ENCODE data around the gene PPP1R14D.

DNA sequence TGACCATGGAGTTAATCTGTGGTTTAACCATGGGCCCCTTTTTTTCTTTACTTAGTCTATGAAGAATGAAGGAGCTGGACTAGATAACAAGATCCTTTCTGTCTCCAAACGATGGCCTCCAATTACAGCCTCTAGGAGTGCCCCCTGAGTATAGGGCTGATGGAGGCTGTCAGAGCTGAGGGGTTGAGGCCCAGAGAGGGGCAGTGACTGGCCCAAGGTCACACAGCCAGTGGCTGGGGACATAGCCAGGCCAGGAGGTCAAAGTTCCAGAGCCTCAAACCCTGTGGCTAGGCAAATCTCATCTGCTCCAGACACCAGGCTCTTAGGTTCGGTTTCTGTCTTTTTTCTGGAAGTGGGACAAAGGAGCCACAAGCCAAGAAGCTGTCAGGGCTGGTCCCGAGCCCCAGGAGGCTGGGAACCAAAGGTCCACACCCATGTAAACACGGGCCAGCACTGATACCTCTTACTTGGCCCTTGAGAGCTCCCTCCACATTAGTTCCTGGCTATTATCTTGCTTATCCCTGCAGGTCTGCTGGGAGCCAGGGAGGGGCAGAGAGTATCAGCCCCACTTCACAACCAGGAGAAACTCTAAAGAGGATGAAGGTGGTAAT, 35.3 kb upstream of the PPP1R14D start:
- TF ChIP-seq, protein P1, sequence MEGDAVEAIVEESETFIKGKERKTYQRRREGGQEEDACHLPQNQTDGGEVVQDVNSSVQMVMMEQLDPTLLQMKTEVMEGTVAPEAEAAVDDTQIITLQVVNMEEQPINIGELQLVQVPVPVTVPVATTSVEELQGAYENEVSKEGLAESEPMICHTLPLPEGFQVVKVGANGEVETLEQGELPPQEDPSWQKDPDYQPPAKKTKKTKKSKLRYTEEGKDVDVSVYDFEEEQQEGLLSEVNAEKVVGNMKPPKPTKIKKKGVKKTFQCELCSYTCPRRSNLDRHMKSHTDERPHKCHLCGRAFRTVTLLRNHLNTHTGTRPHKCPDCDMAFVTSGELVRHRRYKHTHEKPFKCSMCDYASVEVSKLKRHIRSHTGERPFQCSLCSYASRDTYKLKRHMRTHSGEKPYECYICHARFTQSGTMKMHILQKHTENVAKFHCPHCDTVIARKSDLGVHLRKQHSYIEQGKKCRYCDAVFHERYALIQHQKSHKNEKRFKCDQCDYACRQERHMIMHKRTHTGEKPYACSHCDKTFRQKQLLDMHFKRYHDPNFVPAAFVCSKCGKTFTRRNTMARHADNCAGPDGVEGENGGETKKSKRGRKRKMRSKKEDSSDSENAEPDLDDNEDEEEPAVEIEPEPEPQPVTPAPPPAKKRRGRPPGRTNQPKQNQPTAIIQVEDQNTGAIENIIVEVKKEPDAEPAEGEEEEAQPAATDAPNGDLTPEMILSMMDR (IDR thresholded peaks at IDR 0.05): no peak
- TF ChIP-seq POLR2A (IDR thresholded peaks at IDR 0.05): no peak
- no peak for TF ChIP-seq EP300 (IDR thresholded peaks at IDR 0.05)

All from ovary (tissue), 3 donors.